PC-3 (cell line): Measurements from ENCODE around the gene TMEM125. TPM values are rescaled to one million over a fixed set of nuclear protein-coding genes. Genes with fewer than 3 reads are reported as not detected.

Experiments used
- ATAC-seq: fragments of 200-7000 bp; cut with Tn5 transposase; 2 replicates; pipeline ENCODE4 v1.9.1; 2020; ENCODE audit warnings: mild to moderate bottlenecking, moderate library complexity
- BruUV-seq: library from RNA; stranded (reverse); fragments of 400-500 nt; replicated peaks from 2 replicates; lab custom pipeline; 2021; lab: Mats Ljungman, UMichigan
- CTCF ChIA-PET: fragments of 300-600 bp; sonication (Branson Sonifier 250); formaldehyde crosslinking; loops from one replicate; lab custom pipeline; 2022; ENCODE audit warnings: antibody characterized with exemption; lab: Charles Lee
- POLR2A ChIA-PET: fragments of 300-600 bp; sonication (Branson Sonifier 250); formaldehyde crosslinking; loops from one replicate; lab custom pipeline; 2022; ENCODE audit warnings: antibody characterized with exemption; ENCODE audit not compliant: unreplicated experiment; lab: Charles Lee
- DNase-seq: peaks from one replicate; pipeline ENCODE4 v3.0.0-alpha.2; 2015
- H2AFZ ChIP-seq: fragments of 300-600 bp; sonication (generic); 2 replicates; pipeline ENCODE4 v1.6.0; 2016; ENCODE audit warnings: antibody characterized with exemption, low read length
- H3F3A ChIP-seq: fragments of 300-600 bp; sonication (generic); one replicate; pipeline ENCODE4 v1.6.0; 2017; ENCODE audit warnings: antibody characterized with exemption, low read length, control low read depth, mild to moderate bottlenecking; ENCODE audit not compliant: unreplicated experiment
- H3K27ac ChIP-seq: fragments of 300-600 bp; sonication (generic); 2 replicates; pipeline ENCODE4 v1.5.1; 2016; ENCODE audit warnings: mild to moderate bottlenecking, low read length
- H3K27me3 ChIP-seq: fragments of 300-600 bp; sonication (generic); 2 replicates; pipeline ENCODE4 v1.6.1; 2016; ENCODE audit warnings: low read length, mixed read lengths
- H3K36me3 ChIP-seq: fragments of 300-600 bp; sonication (generic); 2 replicates; pipeline ENCODE4 v1.6.1; 2016; ENCODE audit warnings: low read depth, mixed run types, low read length, mixed read lengths
- H3K4me1 ChIP-seq: fragments of 300-600 bp; sonication (generic); 2 replicates; pipeline ENCODE4 v1.5.1; 2016; ENCODE audit warnings: low read length; ENCODE audit not compliant: insufficient read depth
- H3K4me2 ChIP-seq: fragments of 300-600 bp; sonication (generic); 2 replicates; pipeline ENCODE4 v1.6.0; 2016; ENCODE audit warnings: low read length
- H3K4me3 ChIP-seq: fragments of 300-600 bp; sonication (generic); 2 replicates; pipeline ENCODE4 v1.5.1; 2016; ENCODE audit warnings: mild to moderate bottlenecking, low read length, mixed read lengths
- H3K79me2 ChIP-seq: fragments of 300-600 bp; sonication (generic); 2 replicates; pipeline ENCODE4 v1.6.1; 2017; ENCODE audit warnings: low read length, mixed read lengths
- H3K9ac ChIP-seq: fragments of 300-600 bp; sonication (generic); 2 replicates; pipeline ENCODE4 v1.6.0; 2016; ENCODE audit warnings: mild to moderate bottlenecking, low read length
- H3K9me2 ChIP-seq: fragments of 300-600 bp; sonication (generic); replicated peaks from 2 replicates; pipeline ENCODE4 v1.6.1; 2016; ENCODE audit warnings: mixed run types, low read length, mixed read lengths
- H3K9me3 ChIP-seq: fragments of 300-600 bp; sonication (generic); 2 replicates; pipeline ENCODE4 v1.6.1; 2016; ENCODE audit warnings: low read length, mixed read lengths
- H4K20me1 ChIP-seq: fragments of 300-600 bp; sonication (generic); 2 replicates; pipeline ENCODE4 v1.6.1; 2016; ENCODE audit warnings: low read length, mixed read lengths
- EZH2 ChIP-seq: fragments of 300-600 bp; sonication (generic); IDR thresholded peaks from one replicate; pipeline ENCODE4 v1.6.1; 2017; ENCODE audit warnings: antibody characterized with exemption, mild to moderate bottlenecking, low read length; ENCODE audit not compliant: unreplicated experiment
- EZH2phosphoT487 ChIP-seq: fragments of 300-600 bp; sonication (generic); IDR thresholded peaks from 2 replicates; pipeline ENCODE4 v1.6.1; 2018; ENCODE audit warnings: mild to moderate bottlenecking, antibody characterized with exemption, low read length, borderline replicate concordance
- intact Hi-C: fragments of 100-400 bp; cut with micrococcal nuclease; formaldehyde crosslinking; loops from 2 replicates; pipeline ENCODE4 v1.9.0; 2023
- total RNA-seq: library from RNA; depleted of rRNA; stranded (reverse); fragments of >200 nt; gene quantifications from 2 replicates; pipeline ENCODE4 v1.2.3, GENCODE V29; 2014
- TF ChIP-seq, protein P1 (sequence below): fragments of 300-600 bp; sonication (generic); conservative IDR thresholded peaks from 2 replicates; pipeline ENCODE4 v1.5.1; 2017; ENCODE audit warnings: antibody characterized with exemption, low read depth, mild to moderate bottlenecking, low read length

The TMEM125 gene
- total RNA-seq, 1 experiment from 2014 or later: 9.8 TPM

DNA sequence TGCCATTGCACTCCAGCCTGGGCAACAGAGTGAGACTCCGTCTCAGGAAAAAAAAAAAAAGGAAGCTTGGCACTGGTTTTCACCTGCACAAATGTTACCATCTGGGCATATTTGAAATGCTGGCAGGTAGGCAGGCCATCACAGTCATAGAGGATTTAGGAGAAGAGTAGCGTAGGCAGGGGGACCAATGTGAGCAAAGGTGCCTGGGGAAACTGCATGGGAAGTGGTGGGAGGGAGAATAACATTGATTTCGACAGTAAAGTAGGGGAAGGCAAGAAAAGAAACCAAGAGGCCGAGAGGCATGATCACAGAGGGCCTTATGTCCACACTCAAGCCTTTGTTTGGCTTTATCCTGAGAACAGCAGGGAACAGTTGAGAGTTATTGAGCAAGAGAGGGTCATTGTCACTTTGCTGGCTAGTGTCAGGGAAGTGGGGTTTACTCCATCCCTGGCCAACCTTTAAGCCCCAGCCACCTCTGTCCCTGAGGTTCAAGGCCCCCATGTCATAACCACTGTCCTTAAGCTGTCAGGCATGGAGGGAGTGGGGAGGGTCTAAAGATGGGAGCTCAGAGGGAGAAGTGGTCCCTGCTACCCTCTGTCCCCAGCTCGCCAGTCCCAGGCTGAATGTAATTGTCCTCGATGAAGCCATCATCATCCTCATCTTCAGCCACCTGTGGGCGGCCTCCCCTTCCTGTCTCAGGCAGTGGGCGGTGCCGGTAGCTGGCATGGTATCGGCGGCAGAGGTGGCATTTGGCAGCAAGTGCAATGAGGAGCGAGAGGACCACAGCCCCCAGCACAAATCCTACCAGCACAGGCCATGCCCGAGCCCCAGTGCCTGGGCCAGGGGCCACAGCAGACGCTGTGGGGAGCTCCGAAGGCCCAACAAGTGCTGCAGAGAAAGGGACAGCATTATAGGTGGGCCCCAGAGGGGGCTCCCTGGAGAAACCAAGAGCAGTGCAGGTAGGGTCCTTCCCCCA is 12.7 kb downstream of the TMEM125 start:
- Histone ChIP-seq H4K20me1 (no peaks in the 10 kb centered on the region), H3K4me2 (no peak overlapping the region), H3K79me2 (peaks cover 12% of the 10 kb centered on the region; the same call in 1 of the 2 replicates), H3K4me3 (no peak overlapping the region), H3K27me3 (no peaks in the 10 kb centered on the region), H3K9ac (no peak overlapping the region), H3F3A (no peaks in the 10 kb centered on the region), H3K9me3 (no peaks in the 10 kb centered on the region), H3K9me2 (no peaks in the 10 kb centered on the region), H3K4me1 (peaks cover 16% of the 10 kb centered on the region), H3K27ac (no peak overlapping the region), H3K36me3 (no peaks in the 10 kb centered on the region), H2AFZ (no peak overlapping the region)
- ATAC-seq (no peak), DNase-seq (no peak)
- intact Hi-C loops: no loop called here
- ChIA-PET CTCF (no interaction called here), POLR2A (no interaction called here)
- BruUV-seq: no TSS peak
- no peak for TF ChIP-seq EZH2
- TF ChIP-seq, protein P1, sequence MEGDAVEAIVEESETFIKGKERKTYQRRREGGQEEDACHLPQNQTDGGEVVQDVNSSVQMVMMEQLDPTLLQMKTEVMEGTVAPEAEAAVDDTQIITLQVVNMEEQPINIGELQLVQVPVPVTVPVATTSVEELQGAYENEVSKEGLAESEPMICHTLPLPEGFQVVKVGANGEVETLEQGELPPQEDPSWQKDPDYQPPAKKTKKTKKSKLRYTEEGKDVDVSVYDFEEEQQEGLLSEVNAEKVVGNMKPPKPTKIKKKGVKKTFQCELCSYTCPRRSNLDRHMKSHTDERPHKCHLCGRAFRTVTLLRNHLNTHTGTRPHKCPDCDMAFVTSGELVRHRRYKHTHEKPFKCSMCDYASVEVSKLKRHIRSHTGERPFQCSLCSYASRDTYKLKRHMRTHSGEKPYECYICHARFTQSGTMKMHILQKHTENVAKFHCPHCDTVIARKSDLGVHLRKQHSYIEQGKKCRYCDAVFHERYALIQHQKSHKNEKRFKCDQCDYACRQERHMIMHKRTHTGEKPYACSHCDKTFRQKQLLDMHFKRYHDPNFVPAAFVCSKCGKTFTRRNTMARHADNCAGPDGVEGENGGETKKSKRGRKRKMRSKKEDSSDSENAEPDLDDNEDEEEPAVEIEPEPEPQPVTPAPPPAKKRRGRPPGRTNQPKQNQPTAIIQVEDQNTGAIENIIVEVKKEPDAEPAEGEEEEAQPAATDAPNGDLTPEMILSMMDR: no peak
- no peak for TF ChIP-seq EZH2phosphoT487

DNA sequence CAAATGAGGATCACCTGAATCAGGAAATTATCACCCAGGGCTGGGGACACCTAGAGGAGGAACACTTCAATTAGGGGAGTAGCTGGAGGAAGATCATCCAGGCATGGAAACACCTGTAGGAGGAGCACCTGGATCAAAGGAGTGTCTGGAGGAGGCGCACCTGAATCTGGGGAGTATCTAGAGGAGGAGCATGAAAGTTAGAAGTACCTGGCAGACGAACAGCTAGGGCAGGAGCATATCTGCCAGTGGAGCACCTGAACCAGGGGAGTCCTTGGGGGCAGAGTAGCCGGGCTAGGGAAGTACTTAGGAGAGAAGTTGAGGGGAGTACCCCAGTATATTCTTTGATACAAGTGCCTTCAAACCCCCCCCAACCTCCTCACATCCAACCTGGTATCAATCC is 14.3 kb downstream of the TMEM125 start:
- H3K4me1 ChIP-seq: peaks cover 16% of the 10 kb centered on the region
- H3K4me3 ChIP-seq: no peak overlapping the region
- intact Hi-C loops: no loop called here
- no peak overlapping the region for H3K27ac ChIP-seq
- no peak for ATAC-seq
- no peaks in the 10 kb centered on the region for H3K27me3 ChIP-seq
- TF ChIP-seq EZH2phosphoT487 (no peak), EZH2 (no peak)
- TF ChIP-seq, protein P1: no peak
- H3K36me3 ChIP-seq: no peaks in the 10 kb centered on the region
- H3K4me2 ChIP-seq: 0 out of 2 replicates have a peak overlapping the region, but pooled peaks have one; percentile 83
- BruUV-seq: no TSS peak
- POLR2A ChIA-PET: no interaction called here
- no peaks in the 10 kb centered on the region for H4K20me1 ChIP-seq
- H3K9me2 ChIP-seq: no peaks in the 10 kb centered on the region
- H3K9ac ChIP-seq: no peak overlapping the region
- CTCF ChIA-PET: no interaction called here
- no peaks in the 10 kb centered on the region for H3K9me3 ChIP-seq
- H3K79me2 ChIP-seq: peaks cover 12% of the 10 kb centered on the region; the same call in 1 of the 2 replicates
- H3F3A ChIP-seq: no peaks in the 10 kb centered on the region
- DNase-seq: no peak
- H2AFZ ChIP-seq: no peak overlapping the region
